B cell (primary cell): ENCODE data around the gene ACOX3.

ENCODE experiments used
- EZH2 ChIP-seq: IDR thresholded peaks from 2 replicates; pipeline ENCODE4 v1.6.1; 2012; ENCODE audit warnings: borderline replicate concordance, low read depth, mild to moderate bottlenecking, moderate library complexity, low read length; ENCODE audit not compliant: insufficient read depth, poor library complexity, severe bottlenecking
- TF ChIP-seq, protein P1 (sequence below): fragments of 200-600 bp; IDR thresholded peaks from one replicate; pipeline ENCODE4 v1.8.0; 2022; ENCODE audit warnings: antibody characterized with exemption, mild to moderate bottlenecking

DNA sequence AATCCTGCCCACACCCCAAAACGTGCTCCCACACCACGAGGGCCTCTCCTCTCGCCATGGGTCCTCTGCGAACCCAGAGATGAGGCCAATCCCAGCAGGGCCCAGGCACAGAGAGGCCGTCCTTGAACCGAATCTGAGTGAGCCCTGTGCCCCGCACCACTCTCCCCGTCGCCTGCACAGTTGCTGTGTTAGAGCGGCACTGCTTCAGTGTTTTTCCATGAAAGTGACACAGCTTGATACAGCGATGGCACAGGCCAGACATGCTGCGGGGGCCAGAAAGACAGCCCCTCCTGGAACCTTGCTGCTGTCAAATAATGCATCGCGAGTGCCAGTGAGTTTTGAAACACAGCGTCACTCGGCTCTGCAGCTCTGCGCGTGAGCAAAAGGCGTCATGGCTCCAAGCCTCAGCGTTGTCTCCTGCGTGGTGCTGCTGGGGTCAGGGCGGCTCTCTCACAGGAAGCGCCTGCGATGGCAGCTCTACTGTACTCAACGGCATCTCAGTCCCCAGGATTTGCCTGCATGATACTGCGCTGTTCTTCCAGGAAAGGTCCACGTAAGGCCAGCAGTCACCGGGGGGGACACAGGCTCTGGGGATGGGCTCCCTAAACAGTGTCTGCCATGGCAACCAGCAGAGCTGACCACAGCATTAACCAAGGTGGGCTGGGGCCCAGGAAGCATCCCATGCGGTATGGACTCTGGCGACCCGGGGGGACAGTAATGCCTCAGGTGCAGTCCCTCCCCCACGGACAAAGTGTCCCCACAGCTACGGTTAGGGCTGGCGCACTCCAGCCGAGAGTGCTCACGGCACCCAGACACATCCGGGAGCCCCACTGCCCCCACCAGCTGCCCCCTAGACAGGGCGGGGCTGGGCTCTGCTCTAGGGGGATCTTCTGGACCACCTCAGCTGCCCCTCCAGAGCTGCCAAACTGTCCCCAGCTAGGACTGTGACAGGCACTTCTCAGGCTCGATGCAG is 63.1 kb downstream of the ACOX3 start:
- TF ChIP-seq, protein P1, sequence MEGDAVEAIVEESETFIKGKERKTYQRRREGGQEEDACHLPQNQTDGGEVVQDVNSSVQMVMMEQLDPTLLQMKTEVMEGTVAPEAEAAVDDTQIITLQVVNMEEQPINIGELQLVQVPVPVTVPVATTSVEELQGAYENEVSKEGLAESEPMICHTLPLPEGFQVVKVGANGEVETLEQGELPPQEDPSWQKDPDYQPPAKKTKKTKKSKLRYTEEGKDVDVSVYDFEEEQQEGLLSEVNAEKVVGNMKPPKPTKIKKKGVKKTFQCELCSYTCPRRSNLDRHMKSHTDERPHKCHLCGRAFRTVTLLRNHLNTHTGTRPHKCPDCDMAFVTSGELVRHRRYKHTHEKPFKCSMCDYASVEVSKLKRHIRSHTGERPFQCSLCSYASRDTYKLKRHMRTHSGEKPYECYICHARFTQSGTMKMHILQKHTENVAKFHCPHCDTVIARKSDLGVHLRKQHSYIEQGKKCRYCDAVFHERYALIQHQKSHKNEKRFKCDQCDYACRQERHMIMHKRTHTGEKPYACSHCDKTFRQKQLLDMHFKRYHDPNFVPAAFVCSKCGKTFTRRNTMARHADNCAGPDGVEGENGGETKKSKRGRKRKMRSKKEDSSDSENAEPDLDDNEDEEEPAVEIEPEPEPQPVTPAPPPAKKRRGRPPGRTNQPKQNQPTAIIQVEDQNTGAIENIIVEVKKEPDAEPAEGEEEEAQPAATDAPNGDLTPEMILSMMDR = no peak
- TF ChIP-seq EZH2 = no peak
